Ishikawa (cell line): ENCODE results near the gene CSRP1.

Experiments used
- CEBPB ChIP-seq: IDR thresholded peaks from 2 replicates; pipeline ENCODE4 v1.6.1; 2012
- CREB1 ChIP-seq: IDR thresholded peaks from 2 replicates; pipeline ENCODE4 v1.6.1; 2012; ENCODE audit warnings: low read depth
- EGR1 ChIP-seq: IDR thresholded peaks from 2 replicates; pipeline ENCODE4 v1.6.1; 2012
- EP300 ChIP-seq: IDR thresholded peaks from 2 replicates; pipeline ENCODE4 v1.6.1; 2012; ENCODE audit warnings: borderline replicate concordance
- FOXM1 ChIP-seq: IDR thresholded peaks from 2 replicates; pipeline ENCODE4 v1.6.1; 2012; ENCODE audit warnings: low read depth, borderline replicate concordance
- NFIC ChIP-seq: IDR thresholded peaks from 2 replicates; pipeline ENCODE4 v1.6.1; 2012
- RAD21 ChIP-seq: IDR thresholded peaks from 2 replicates; pipeline ENCODE4 v1.6.1; 2012; ENCODE audit warnings: low read depth
- TAF1 ChIP-seq: IDR thresholded peaks from 2 replicates; pipeline ENCODE4 v1.6.1; 2012; ENCODE audit warnings: low read depth, mild to moderate bottlenecking
- TCF12 ChIP-seq: IDR thresholded peaks from 2 replicates; pipeline ENCODE4 v1.6.1; 2012; ENCODE audit warnings: low read depth
- TEAD4 ChIP-seq: IDR thresholded peaks from 2 replicates; pipeline ENCODE4 v1.6.1; 2012
- YY1 ChIP-seq: IDR thresholded peaks from 2 replicates; pipeline ENCODE4 v1.6.1; 2012; ENCODE audit warnings: low read depth
- ZBTB7A ChIP-seq: IDR thresholded peaks from 2 replicates; pipeline ENCODE4 v1.6.1; 2012; ENCODE audit warnings: low read depth
- TF ChIP-seq, protein P1 (sequence below): IDR thresholded peaks from 2 replicates; pipeline ENCODE4 v1.6.1; 2012
- TF ChIP-seq, protein P2 (sequence below): IDR thresholded peaks from 2 replicates; pipeline ENCODE4 v1.6.1; 2012; ENCODE audit warnings: low read depth, mild to moderate bottlenecking
- TF ChIP-seq, protein P3 (sequence below): IDR thresholded peaks from 2 replicates; pipeline ENCODE4 v1.6.1; 2012

Gene CSRP1

DNA sequence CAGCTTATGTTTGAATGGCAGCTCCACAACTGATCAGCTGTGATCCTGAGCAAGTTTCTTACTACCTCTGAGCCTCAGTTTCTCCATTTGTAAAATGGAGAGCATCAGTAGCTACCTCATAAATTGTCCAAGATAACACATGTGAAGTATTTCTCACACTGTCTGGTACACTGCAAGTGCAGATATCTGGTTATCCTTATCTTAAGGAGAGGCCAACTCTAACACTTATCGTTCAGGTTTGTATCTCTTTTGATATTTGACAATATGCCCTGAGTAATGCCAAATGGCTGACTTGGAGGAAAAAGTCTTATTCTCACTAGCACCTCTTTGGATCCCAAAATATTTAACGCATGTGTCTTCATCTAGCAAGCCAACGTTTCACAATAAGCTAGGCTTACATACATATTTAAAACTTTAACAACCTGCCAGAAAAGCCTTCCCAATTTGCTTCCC, 2.7 kb downstream of the CSRP1 start:
- TF ChIP-seq TEAD4 = no peak
- no peak for TF ChIP-seq EGR1
- TF ChIP-seq, protein P1, sequence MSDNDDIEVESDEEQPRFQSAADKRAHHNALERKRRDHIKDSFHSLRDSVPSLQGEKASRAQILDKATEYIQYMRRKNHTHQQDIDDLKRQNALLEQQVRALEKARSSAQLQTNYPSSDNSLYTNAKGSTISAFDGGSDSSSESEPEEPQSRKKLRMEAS = no peak
- TF ChIP-seq RAD21 = no peak
- no peak for TF ChIP-seq ZBTB7A
- TF ChIP-seq FOXM1 = no peak
- no peak for TF ChIP-seq YY1
- no peak for TF ChIP-seq TCF12
- no peak for TF ChIP-seq EP300
- TF ChIP-seq, protein P2, sequence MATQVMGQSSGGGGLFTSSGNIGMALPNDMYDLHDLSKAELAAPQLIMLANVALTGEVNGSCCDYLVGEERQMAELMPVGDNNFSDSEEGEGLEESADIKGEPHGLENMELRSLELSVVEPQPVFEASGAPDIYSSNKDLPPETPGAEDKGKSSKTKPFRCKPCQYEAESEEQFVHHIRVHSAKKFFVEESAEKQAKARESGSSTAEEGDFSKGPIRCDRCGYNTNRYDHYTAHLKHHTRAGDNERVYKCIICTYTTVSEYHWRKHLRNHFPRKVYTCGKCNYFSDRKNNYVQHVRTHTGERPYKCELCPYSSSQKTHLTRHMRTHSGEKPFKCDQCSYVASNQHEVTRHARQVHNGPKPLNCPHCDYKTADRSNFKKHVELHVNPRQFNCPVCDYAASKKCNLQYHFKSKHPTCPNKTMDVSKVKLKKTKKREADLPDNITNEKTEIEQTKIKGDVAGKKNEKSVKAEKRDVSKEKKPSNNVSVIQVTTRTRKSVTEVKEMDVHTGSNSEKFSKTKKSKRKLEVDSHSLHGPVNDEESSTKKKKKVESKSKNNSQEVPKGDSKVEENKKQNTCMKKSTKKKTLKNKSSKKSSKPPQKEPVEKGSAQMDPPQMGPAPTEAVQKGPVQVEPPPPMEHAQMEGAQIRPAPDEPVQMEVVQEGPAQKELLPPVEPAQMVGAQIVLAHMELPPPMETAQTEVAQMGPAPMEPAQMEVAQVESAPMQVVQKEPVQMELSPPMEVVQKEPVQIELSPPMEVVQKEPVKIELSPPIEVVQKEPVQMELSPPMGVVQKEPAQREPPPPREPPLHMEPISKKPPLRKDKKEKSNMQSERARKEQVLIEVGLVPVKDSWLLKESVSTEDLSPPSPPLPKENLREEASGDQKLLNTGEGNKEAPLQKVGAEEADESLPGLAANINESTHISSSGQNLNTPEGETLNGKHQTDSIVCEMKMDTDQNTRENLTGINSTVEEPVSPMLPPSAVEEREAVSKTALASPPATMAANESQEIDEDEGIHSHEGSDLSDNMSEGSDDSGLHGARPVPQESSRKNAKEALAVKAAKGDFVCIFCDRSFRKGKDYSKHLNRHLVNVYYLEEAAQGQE = no peak
- TF ChIP-seq TAF1 = no peak
- no peak for TF ChIP-seq CEBPB
- TF ChIP-seq NFIC = no peak
- no peak for TF ChIP-seq CREB1
- TF ChIP-seq, protein P3, sequence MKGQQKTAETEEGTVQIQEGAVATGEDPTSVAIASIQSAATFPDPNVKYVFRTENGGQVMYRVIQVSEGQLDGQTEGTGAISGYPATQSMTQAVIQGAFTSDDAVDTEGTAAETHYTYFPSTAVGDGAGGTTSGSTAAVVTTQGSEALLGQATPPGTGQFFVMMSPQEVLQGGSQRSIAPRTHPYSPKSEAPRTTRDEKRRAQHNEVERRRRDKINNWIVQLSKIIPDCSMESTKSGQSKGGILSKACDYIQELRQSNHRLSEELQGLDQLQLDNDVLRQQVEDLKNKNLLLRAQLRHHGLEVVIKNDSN = no peak

DNA sequence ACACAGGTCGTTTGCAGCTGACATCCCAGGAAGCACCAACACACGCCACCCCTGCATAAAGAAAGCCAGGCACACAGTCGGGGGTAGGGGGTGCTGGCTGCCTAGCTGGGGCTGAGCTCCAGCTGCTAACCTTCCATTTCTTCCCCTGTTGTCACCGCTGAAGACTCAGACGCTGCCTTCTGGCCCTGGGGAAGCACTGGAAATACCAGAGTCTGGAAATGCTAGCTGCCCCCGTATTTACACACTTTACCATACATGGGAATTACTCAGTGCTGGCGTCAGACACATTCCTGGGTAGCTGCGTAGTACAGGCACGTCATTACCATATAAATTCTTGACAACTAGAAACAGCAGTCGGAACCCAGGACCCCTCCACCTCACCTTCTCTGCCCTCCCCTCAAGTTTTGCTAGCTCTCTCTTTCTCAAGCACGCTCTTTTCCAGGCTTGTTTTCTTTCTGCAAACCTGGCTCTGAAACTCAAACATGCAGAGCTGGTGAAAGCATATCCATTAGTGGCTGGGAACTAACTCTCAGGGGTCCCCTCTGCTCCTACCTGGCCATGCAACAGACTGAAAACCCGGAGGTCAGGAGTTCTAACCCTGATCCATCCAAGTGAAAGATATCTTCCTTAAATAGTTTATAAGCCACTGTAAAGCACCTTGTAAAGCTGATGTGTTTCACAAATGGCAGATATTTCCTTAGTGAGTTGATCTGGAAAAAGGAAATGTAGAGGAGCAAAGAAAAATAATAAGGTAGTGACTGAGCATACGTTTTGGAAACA, 3.3 kb downstream of the CSRP1 start:
- TF ChIP-seq EP300 = peak; percentile 71
- TF ChIP-seq CEBPB = no peak
- TF ChIP-seq ZBTB7A = peak; percentile 51; the same call in 1 of the 2 replicates
- no peak for TF ChIP-seq RAD21
- TF ChIP-seq CREB1 = peak; percentile 66
- TF ChIP-seq FOXM1 = no peak; the same call in 1 of the 2 replicates
- TF ChIP-seq, protein P1 = peak; percentile 35
- no peak for TF ChIP-seq YY1
- no peak for TF ChIP-seq TAF1
- peak; percentile 91 for TF ChIP-seq TEAD4
- TF ChIP-seq, protein P3 = no peak
- no peak for TF ChIP-seq EGR1
- peak; percentile 51 for TF ChIP-seq TCF12
- peak; percentile 21; the same call in 1 of the 2 replicates for TF ChIP-seq NFIC
- TF ChIP-seq, protein P2 = no peak

DNA sequence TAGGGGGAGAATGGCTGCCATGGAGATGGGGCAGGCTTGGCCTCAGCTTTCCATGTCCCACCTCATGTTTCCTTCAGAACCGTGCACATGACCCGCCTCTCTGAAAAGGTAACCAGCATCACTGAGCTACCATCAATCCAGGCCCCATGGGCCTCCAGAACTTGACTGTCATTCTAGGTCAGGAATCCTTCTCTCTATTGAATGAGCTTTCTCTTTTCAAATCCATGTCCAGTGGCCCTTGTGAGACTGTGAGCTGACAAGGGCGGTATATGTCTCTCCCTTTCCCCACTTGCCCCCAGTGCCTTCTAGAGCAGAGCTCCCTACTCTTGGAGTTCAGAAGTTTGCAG, 4.4 kb downstream of the CSRP1 start:
- no peak for TF ChIP-seq NFIC
- TF ChIP-seq TCF12 = no peak
- no peak for TF ChIP-seq EP300
- no peak for TF ChIP-seq CEBPB
- TF ChIP-seq EGR1 = no peak

DNA sequence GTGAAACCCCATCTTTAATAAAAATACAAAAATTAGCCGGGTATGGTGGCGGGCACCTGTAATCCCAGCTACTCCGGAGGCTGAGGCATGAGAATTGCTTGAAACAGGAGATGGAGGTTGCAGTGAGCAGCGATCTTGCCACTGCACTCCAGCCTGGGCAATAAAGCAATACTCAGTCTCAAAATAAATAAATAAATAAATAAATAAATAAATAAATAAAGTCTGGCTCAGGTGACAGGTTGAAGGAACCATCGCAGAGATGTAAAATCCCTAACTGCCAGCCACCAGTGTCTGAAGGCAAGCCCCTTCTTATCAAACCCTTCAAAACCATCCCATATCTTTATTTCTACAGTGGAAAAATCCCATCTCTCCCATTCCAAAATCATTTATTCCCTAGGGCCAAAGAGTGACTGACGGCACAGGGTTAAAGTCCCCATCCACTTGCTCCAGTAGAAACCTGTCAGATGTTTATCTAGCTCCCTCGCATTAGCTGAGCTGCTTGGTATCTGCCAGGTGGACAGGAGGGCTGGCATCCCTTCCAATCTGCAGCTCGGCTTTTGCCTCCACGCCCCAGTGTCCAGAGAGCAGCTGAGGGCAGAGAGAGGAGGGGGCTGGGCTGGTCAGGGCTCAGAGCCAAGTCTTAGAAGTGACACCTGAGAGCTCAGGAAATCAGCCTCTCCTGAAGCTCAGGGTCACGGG, 5.0 kb downstream of the CSRP1 start:
- no peak for TF ChIP-seq TAF1
- peak; percentile 87 for TF ChIP-seq NFIC
- TF ChIP-seq EP300 = 0 out of 2 replicates have a peak, but pooled peaks have one; percentile 18

DNA sequence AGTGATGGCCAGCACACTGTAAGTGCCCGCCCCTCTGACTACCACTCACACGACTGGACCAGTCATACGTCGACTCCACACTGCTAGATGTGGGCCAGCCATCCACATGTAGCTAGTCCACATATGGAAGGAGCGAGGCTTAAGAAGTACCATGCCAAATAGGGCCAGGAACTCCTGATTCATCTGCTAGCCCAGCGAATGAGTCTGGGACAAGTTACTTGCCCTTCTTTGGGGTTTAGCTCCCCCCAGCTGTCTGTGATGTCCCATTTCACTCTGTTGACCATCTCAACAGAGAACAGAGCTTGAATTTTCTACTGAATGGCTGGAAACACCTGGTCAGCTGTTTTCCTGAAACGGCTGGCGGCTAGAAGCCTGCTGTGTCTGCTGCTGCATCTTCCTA, 5.8 kb downstream of the CSRP1 start:
- TF ChIP-seq NFIC = no peak
- TF ChIP-seq FOXM1 = no peak
- TF ChIP-seq, protein P2 = no peak
